SKM-1 treated with dmso at 0.1 percent for 144 hours (cell line): Measurements from ENCODE around the gene SEMA3E.
"Not testable (repeated sequence)": the region's sequence is repeated elsewhere in the genome, so short reads cannot be mapped to it uniquely, and the experiment has no call there.

Experiments
- DNase-seq: peaks from one replicate; lab custom pipeline; 2025; ENCODE audit not compliant: unreplicated experiment; lab: John Stamatoyannopoulos, UW

The SEMA3E gene

GRCh38 chr7:83562289-83562688, 86.7 kb downstream of the SEMA3E start:
- no peak for DNase-seq

GRCh38 chr7:83559887-83560286, 89.1 kb downstream of the SEMA3E start:
- DNase-seq = no peak

GRCh38 chr7:83552556-83552955, 96.4 kb downstream of the SEMA3E start:
- DNase-seq = not testable (repeated sequence)

- no peak for DNase-seq
Measured at GRCh38 chr7:83550100-83550499, 98.8 kb downstream of the SEMA3E start.

GRCh38 chr7:83548250-83548649, 100.7 kb downstream of the SEMA3E start:
- no peak for DNase-seq

GRCh38 chr7:83547526-83547925, 101.4 kb downstream of the SEMA3E start:
- no peak for DNase-seq

GRCh38 chr7:83546586-83546985, 102.4 kb downstream of the SEMA3E start:
- no peak for DNase-seq

- no peak for DNase-seq
Measured at GRCh38 chr7:83541187-83541960, 107.6 kb downstream of the SEMA3E start.

- no peak for DNase-seq
Measured at GRCh38 chr7:83534488-83534887, 114.5 kb downstream of the SEMA3E start.

- no peak for DNase-seq
Measured at GRCh38 chr7:83532219-83532618, 116.7 kb downstream of the SEMA3E start.

GRCh38 chr7:83531766-83532165, 117.2 kb downstream of the SEMA3E start:
- DNase-seq = no peak

- DNase-seq = no peak
Measured at GRCh38 chr7:83528925-83529423, 120.0 kb downstream of the SEMA3E start.

GRCh38 chr7:83524277-83525075, 124.5 kb downstream of the SEMA3E start:
- DNase-seq = no peak

- no peak for DNase-seq
Measured at GRCh38 chr7:83520726-83521125, 128.2 kb downstream of the SEMA3E start.

- no peak for DNase-seq
Measured at GRCh38 chr7:83519240-83519639, 129.7 kb downstream of the SEMA3E start.

GRCh38 chr7:83517035-83517700, 131.8 kb downstream of the SEMA3E start:
- no peak for DNase-seq

GRCh38 chr7:83514977-83515376, 134.0 kb downstream of the SEMA3E start:
- no peak for DNase-seq

- no peak for DNase-seq
Measured at GRCh38 chr7:83509255-83510021, 139.5 kb downstream of the SEMA3E start.

GRCh38 chr7:83504330-83504729, 144.6 kb downstream of the SEMA3E start:
- no peak for DNase-seq

- DNase-seq = no peak
Measured at GRCh38 chr7:83502636-83503035, 146.3 kb downstream of the SEMA3E start.

- no peak for DNase-seq
Measured at GRCh38 chr7:83494683-83495082, 154.3 kb downstream of the SEMA3E start.
